Measurements from ENCODE around the gene PREX1. TPM values are rescaled to one million over a fixed set of nuclear protein-coding genes. Genes with fewer than 3 reads are reported as not detected.

Gene PREX1
- total and polyA plus RNA-seq, 2 donors from 2014 or later: 8.5 to 38.2 TPM

DNA sequence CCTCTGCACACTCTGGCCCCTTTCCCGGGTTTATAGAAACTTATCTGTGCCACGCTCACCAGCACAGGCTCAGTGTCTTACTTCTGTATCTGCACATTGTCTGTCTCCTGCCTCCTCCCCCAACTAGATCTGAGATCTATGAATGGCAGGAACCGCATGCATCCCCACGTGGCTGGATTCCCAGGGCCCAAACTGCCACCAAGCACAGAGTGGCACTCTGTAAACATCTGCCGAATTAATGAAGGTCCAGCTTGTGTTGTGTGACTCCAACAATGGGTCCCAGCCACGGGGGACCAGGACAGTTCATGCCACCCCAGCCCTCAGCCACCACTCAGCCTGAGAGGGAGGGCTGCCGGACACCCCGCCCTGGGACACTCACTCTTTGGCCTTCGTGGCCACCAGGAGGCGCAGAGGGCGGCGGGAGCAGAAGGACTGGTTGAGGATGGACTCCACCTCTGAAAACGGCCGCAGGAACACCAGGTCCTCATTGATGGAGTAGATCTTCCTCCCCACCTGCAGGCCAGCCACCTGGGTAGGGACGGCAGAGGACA, 171.1 kb downstream of the PREX1 start:
- FAIRE-seq (no peak), DNase-seq (no peak)
- intact Hi-C loops (cut with DNase I): loop anchor here (2.0 kb wide), 1 partner anchor 248 kb away; no protein-coding TSS in a partner anchor
- H3K4me1 ChIP-seq (ENCODE audit: control insufficient read depth in 2 of 3, insufficient read depth in 2 of 3, low read depth in 1 of 3, low read length in 3 of 3): peaks cover 0 to 12% (median 0%) of the 10 kb centered on the region in 3 donors
- TF ChIP-seq, protein P1, sequence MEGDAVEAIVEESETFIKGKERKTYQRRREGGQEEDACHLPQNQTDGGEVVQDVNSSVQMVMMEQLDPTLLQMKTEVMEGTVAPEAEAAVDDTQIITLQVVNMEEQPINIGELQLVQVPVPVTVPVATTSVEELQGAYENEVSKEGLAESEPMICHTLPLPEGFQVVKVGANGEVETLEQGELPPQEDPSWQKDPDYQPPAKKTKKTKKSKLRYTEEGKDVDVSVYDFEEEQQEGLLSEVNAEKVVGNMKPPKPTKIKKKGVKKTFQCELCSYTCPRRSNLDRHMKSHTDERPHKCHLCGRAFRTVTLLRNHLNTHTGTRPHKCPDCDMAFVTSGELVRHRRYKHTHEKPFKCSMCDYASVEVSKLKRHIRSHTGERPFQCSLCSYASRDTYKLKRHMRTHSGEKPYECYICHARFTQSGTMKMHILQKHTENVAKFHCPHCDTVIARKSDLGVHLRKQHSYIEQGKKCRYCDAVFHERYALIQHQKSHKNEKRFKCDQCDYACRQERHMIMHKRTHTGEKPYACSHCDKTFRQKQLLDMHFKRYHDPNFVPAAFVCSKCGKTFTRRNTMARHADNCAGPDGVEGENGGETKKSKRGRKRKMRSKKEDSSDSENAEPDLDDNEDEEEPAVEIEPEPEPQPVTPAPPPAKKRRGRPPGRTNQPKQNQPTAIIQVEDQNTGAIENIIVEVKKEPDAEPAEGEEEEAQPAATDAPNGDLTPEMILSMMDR (IDR thresholded peaks at IDR 0.05; ENCODE audit: borderline replicate concordance, extremely low read depth, insufficient read depth): no peak
- H3K4me3 ChIP-seq (ENCODE audit: low read length in 3 of 3): no peak overlapping the region
- peaks cover 0 to 3% (median 0%) of the 10 kb centered on the region in 3 donors for H3K9me3 ChIP-seq (ENCODE audit: control insufficient read depth in 2 of 3, insufficient read depth in 1 of 3, low read length in 3 of 3)
- H3K27me3 ChIP-seq (ENCODE audit: control insufficient read depth, insufficient read depth, low read length): no peaks in the 10 kb centered on the region
- peaks cover 0 to 3% (median 0%) of the 10 kb centered on the region in 3 donors for H3K36me3 ChIP-seq (ENCODE audit: control insufficient read depth in 2 of 3, insufficient read depth in 3 of 3, low read length in 3 of 3)
- H3K27ac ChIP-seq (ENCODE audit: low read depth in 2 of 2, low read length in 2 of 2): no peak overlapping the region
- no peak overlapping the region for H3K9ac ChIP-seq (ENCODE audit: low read length in 3 of 3)

- H3K9ac ChIP-seq (ENCODE audit: low read length in 3 of 3): no peak overlapping the region
- DNase-seq: no peak
- no peak overlapping the region for H3K4me3 ChIP-seq (ENCODE audit: low read length in 3 of 3)
- no peak overlapping the region for H3K27ac ChIP-seq (ENCODE audit: low read depth in 2 of 2, low read length in 2 of 2)
- peaks cover 0 to 3% (median 0%) of the 10 kb centered on the region in 3 donors for H3K36me3 ChIP-seq (ENCODE audit: control insufficient read depth in 2 of 3, insufficient read depth in 3 of 3, low read length in 3 of 3)
- FAIRE-seq: no peak
- TF ChIP-seq, protein P1 (IDR thresholded peaks at IDR 0.05; ENCODE audit: borderline replicate concordance, extremely low read depth, insufficient read depth): no peak
- H3K27me3 ChIP-seq (ENCODE audit: control insufficient read depth, insufficient read depth, low read length): no peaks in the 10 kb centered on the region
- H3K9me3 ChIP-seq (ENCODE audit: control insufficient read depth in 2 of 3, insufficient read depth in 1 of 3, low read length in 3 of 3): peaks cover 0 to 3% (median 0%) of the 10 kb centered on the region in 3 donors
- intact Hi-C loops (cut with DNase I): loop anchor here (2.0 kb wide), 1 partner anchor 249 kb away; no protein-coding TSS in a partner anchor
- peaks cover 0 to 12% (median 0%) of the 10 kb centered on the region in 3 donors for H3K4me1 ChIP-seq (ENCODE audit: control insufficient read depth in 2 of 3, insufficient read depth in 2 of 3, low read depth in 1 of 3, low read length in 3 of 3)
These were observed 171.7 kb downstream of the PREX1 start for GRCh38 chr20:48656137-48656536.

DNA sequence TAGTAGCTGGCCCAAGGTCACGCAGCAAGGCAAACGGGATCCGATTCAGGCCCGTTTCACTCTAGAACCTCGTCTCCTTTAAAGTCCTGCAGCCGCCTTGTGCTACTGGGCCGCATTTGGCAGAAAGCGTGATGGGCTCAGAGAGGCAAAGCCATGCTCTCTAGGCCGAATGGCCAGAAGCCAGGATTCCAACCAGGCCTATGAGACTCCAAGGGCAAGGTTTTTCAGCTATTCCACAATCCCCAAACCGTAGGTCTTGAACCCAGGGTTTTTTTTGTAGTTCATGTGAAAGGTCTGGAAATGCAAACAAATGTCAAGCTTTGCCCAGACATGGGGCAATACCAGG, 174.1 kb downstream of the PREX1 start:
- Histone ChIP-seq H3K27ac (ENCODE audit: low read depth in 2 of 2, low read length in 2 of 2) (no peak overlapping the region), H3K9ac (ENCODE audit: low read length in 3 of 3) (no peak overlapping the region), H3K27me3 (ENCODE audit: control insufficient read depth, insufficient read depth, low read length) (no peaks in the 10 kb centered on the region), H3K4me1 (ENCODE audit: control insufficient read depth in 2 of 3, insufficient read depth in 2 of 3, low read depth in 1 of 3, low read length in 3 of 3) (peaks cover 0 to 7% (median 0%) of the 10 kb centered on the region in 3 donors), H3K4me3 (ENCODE audit: low read length in 3 of 3) (no peak overlapping the region), H3K36me3 (ENCODE audit: control insufficient read depth in 2 of 3, insufficient read depth in 3 of 3, low read length in 3 of 3) (peaks cover 0 to 15% (median 0%) of the 10 kb centered on the region in 3 donors), H3K9me3 (ENCODE audit: control insufficient read depth in 2 of 3, insufficient read depth in 1 of 3, low read length in 3 of 3) (no peaks in the 10 kb centered on the region)
- FAIRE-seq (no peak), DNase-seq (no peak)
- intact Hi-C loops (cut with DNase I): no loop called here
- TF ChIP-seq, protein P1 (IDR thresholded peaks at IDR 0.05; ENCODE audit: borderline replicate concordance, extremely low read depth, insufficient read depth): no peak

Measured in kidney (tissue), 14 donors.